Activated CD8-positive, alpha-beta T cell treated with anti-CD3 and anti-CD28 coated beads for 36 hours (primary cell): ENCODE data around the gene TXNRD2. TPM values are rescaled to one million over a fixed set of nuclear protein-coding genes. Genes with fewer than 3 reads are reported as not detected.

ENCODE experiments used
- ATAC-seq: fragments of 200-7000 bp; cut with Tn5 transposase; one replicate; pipeline ENCODE4 v1.10.0; 2021; ENCODE audit warnings: mild to moderate bottlenecking, moderate library complexity
- CTCF ChIA-PET: fragments of 350-600 bp; sonication (Branson Sonifier 250); formaldehyde crosslinking; loops from one replicate; lab custom pipeline; 2021; ENCODE audit warnings: antibody characterized with exemption; lab: Charles Lee
- POLR2A ChIA-PET: fragments of 350-600 bp; sonication (Branson Sonifier 250); formaldehyde crosslinking; loops from one replicate; lab custom pipeline; 2021; ENCODE audit warnings: antibody characterized with exemption; lab: Charles Lee
- DNase-seq: peaks from one replicate; pipeline ENCODE4 v3.0.0-alpha.2; 2020
- H3K27ac Mint-ChIP-seq: one replicate; pipeline ENCODE4 v1.8.0; 2021; ENCODE audit warnings: mild to moderate bottlenecking, mixed read lengths
- H3K27me3 Mint-ChIP-seq: one replicate; pipeline ENCODE4 v1.8.0; 2021; ENCODE audit warnings: mixed read lengths
- H3K36me3 Mint-ChIP-seq: one replicate; pipeline ENCODE4 v1.8.0; 2021; ENCODE audit warnings: low read depth, mixed read lengths
- H3K4me1 Mint-ChIP-seq: one replicate; pipeline ENCODE4 v1.8.0; 2021; ENCODE audit warnings: low read depth, mixed read lengths
- H3K4me3 Mint-ChIP-seq: one replicate; pipeline ENCODE4 v1.8.0; 2021; ENCODE audit warnings: mild to moderate bottlenecking, moderate library complexity, mixed read lengths
- H3K9me3 Mint-ChIP-seq: one replicate; pipeline ENCODE4 v1.8.0; 2021; ENCODE audit warnings: mixed read lengths
- intact Hi-C: fragments of 100-400 bp; cut with micrococcal nuclease; formaldehyde crosslinking; loops from one replicate; pipeline ENCODE4 v1.10.0; 2022
- total RNA-seq, 2 experiments: library from RNA; stranded (reverse); gene quantifications; one replicate each; pipeline ENCODE4 v1.2.3, GENCODE V29; 2021
- TF ChIP-seq, protein P1 (sequence below): fragments of 200-600 bp; IDR thresholded peaks from one replicate; pipeline ENCODE4 v1.8.0; 2022; ENCODE audit warnings: antibody characterized with exemption, mild to moderate bottlenecking

TXNRD2 gene
- total RNA-seq, 2 experiments from 2014 or later = 18.0 to 18.5 TPM

DNA sequence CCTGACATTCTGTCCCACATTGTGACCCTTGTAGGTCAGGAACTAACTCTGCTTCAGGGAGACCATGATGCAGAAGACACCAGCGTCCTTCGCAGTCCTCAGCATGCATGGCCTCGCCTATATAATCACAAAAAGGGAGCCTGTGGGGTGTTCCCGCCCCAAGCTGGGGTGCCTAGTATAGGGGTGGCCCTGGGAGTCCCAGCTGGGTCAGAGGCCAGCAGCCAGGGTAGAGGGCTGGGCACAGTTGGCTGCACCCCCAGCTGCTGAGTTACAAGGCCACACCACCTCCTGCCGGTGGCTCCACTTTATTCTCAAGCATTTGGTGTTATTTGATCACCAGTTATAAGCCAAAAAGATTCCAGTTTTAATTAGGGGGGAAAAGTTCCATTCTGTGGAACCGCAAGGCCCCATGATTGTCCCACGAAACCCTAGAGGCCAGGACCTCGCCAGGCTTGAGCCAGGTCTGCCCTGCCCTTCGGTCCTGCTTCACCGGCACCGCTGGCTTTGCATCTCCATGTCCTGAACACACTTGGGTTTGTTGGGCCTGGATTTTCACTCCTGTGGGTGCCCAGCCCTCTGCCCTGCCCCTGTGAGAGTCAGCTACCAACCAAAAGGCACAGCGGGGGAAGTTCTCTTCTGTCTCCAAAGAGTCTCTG, 72.0 kb downstream of the TXNRD2 start:
- Mint-ChIP-seq H3K36me3 (peaks cover 1% of the 10 kb centered on the region), H3K27ac (no peak overlapping the region), H3K9me3 (no peaks in the 10 kb centered on the region), H3K4me3 (no peak overlapping the region), H3K4me1 (peaks cover 11% of the 10 kb centered on the region), H3K27me3 (no peaks in the 10 kb centered on the region)
- ATAC-seq (no peak), DNase-seq (peak; percentile 0)
- intact Hi-C loops = no loop called here
- CTCF ChIA-PET = interaction anchor here (1.3 kb wide), 1 partner anchor 41 kb away, joined by 4 read pairs; no protein-coding TSS in a partner anchor
- TF ChIP-seq, protein P1, sequence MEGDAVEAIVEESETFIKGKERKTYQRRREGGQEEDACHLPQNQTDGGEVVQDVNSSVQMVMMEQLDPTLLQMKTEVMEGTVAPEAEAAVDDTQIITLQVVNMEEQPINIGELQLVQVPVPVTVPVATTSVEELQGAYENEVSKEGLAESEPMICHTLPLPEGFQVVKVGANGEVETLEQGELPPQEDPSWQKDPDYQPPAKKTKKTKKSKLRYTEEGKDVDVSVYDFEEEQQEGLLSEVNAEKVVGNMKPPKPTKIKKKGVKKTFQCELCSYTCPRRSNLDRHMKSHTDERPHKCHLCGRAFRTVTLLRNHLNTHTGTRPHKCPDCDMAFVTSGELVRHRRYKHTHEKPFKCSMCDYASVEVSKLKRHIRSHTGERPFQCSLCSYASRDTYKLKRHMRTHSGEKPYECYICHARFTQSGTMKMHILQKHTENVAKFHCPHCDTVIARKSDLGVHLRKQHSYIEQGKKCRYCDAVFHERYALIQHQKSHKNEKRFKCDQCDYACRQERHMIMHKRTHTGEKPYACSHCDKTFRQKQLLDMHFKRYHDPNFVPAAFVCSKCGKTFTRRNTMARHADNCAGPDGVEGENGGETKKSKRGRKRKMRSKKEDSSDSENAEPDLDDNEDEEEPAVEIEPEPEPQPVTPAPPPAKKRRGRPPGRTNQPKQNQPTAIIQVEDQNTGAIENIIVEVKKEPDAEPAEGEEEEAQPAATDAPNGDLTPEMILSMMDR = no peak
- POLR2A ChIA-PET = interaction anchor here (0.8 kb wide), 1 partner anchor 37 kb away, joined by 3 read pairs; no protein-coding TSS in a partner anchor

DNA sequence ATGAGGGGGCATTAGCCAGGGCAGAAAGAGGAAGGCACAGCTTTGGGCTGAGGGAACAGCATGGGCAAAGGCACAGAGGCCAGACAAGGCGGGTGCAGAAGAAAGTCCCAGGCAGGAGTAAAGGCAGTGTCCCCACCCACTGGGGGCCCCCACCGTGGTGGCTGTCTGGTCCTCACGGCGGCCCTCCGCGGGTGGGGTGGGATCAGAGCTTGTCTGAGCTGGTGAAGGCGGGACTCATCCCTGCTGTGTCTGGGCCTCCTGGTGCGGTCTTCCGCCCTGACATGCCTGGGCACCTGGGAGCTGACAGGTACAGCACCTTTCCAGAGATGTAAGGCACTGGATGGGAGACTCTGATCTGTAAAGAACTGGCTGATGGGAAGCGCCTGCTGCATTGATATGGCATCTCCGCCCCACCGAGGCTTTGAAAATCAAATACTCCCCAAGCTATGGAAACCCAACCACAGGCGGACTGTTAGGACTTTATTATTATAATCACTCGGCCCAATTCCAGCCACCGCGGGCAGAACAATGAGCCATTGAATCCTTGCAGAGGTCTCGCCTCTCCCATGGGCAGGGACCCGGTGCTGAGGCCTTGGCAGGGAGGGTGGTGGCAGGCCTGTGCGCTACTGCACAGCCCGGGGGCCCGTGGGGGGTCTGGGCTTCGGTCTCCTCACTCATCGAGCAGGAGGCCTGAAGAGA, 72.7 kb downstream of the TXNRD2 start:
- DNase-seq (no peak), ATAC-seq (no peak)
- intact Hi-C loops = no loop called here
- ChIA-PET POLR2A (interaction anchor here (0.8 kb wide), 1 partner anchor 37 kb away, joined by 3 read pairs; no protein-coding TSS in a partner anchor), CTCF (interaction anchor here (1.3 to 1.4 kb wide), 2 partner anchors 22 to 41 kb away, joined by 3 to 4 read pairs; no protein-coding TSS in a partner anchor)
- Mint-ChIP-seq H3K4me3 (no peak overlapping the region), H3K4me1 (peaks cover 4% of the 10 kb centered on the region), H3K9me3 (no peaks in the 10 kb centered on the region), H3K27ac (no peak overlapping the region), H3K36me3 (peaks cover 1% of the 10 kb centered on the region), H3K27me3 (no peaks in the 10 kb centered on the region)
- TF ChIP-seq, protein P1 = no peak

DNA sequence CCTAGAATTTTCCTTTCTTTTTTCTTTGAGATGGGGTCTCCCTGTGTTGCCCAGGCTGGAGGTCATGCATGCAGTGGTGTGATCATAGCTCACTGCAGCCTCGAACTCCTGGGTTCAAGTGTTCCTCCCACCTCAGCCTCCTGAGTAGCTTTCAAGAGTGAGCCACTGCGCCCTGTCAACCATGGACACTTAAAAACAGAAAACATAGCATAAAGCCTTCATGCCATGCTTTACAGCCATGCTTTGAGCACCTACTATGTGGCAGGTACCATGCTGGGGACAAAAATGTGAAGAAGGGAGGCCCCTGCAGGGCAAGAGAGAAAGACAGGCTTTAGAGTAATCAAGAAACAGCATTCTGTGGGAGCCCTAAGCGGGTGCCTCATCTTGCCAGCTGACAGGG, 73.3 kb downstream of the TXNRD2 start:
- H3K27ac Mint-ChIP-seq = no peak overlapping the region
- no peaks in the 10 kb centered on the region for H3K27me3 Mint-ChIP-seq
- no peak overlapping the region for H3K4me3 Mint-ChIP-seq
- ATAC-seq = no peak
- POLR2A ChIA-PET = interaction anchor here (0.8 kb wide), 1 partner anchor 38 kb away, joined by 3 read pairs; no protein-coding TSS in a partner anchor
- CTCF ChIA-PET = interaction anchor here (1.3 to 1.4 kb wide), 2 partner anchors 22 to 42 kb away, joined by 3 to 4 read pairs; no protein-coding TSS in a partner anchor
- DNase-seq = no peak
- intact Hi-C loops = no loop called here
- no peaks in the 10 kb centered on the region for H3K9me3 Mint-ChIP-seq
- H3K36me3 Mint-ChIP-seq = peaks cover 1% of the 10 kb centered on the region
- TF ChIP-seq, protein P1 = no peak
- peaks cover 2% of the 10 kb centered on the region for H3K4me1 Mint-ChIP-seq

- H3K4me1 Mint-ChIP-seq = no peaks in the 10 kb centered on the region
- intact Hi-C loops = no loop called here
- ChIA-PET POLR2A (interaction anchor here (1.4 kb wide), 1 partner anchor 25 kb away, joined by 3 read pairs; no protein-coding TSS in a partner anchor), CTCF (interaction anchor here (1.4 kb wide), 1 partner anchor 23 kb away, joined by 3 read pairs; no protein-coding TSS in a partner anchor)
- no peak overlapping the region for H3K4me3 Mint-ChIP-seq
- no peak for ATAC-seq
- TF ChIP-seq, protein P1 = no peak
- peaks cover 1% of the 10 kb centered on the region for H3K36me3 Mint-ChIP-seq
- no peak overlapping the region for H3K27ac Mint-ChIP-seq
- no peak for DNase-seq
- H3K27me3 Mint-ChIP-seq = no peaks in the 10 kb centered on the region
- no peaks in the 10 kb centered on the region for H3K9me3 Mint-ChIP-seq
Measured at GRCh38 chr22:19867617-19868016, 74.0 kb downstream of the TXNRD2 start.
